ENCODE results near the gene SMTN.

GRCh38 chr22:31075961-31076360 is 5.2 kb upstream of the SMTN start:
- TF ChIP-seq CTCF (IDR thresholded peaks at IDR 0.05) (no peak), RAD21 (IDR thresholded peaks at IDR 0.05; ENCODE audit: low read length) (no peak), TEAD4 (IDR thresholded peaks at IDR 0.05; ENCODE audit: borderline replicate concordance, insufficient read depth) (no peak), SMC3 (IDR thresholded peaks at IDR 0.05; ENCODE audit: low read depth, low read length) (no peak), POLR2AphosphoS5 (IDR thresholded peaks at IDR 0.05; ENCODE audit: low read depth, low read length) (no peak), SIN3A (IDR thresholded peaks at IDR 0.05; ENCODE audit: borderline replicate concordance, low read depth, low read length) (no peak), EP300 (IDR thresholded peaks at IDR 0.05; ENCODE audit: borderline replicate concordance in 1 of 2, low read depth in 1 of 2, low read length in 1 of 2) (no peak), FOSL2 (IDR thresholded peaks at IDR 0.05; ENCODE audit: borderline replicate concordance, low read depth) (no peak), IRF3 (IDR thresholded peaks at IDR 0.05; ENCODE audit: low read depth, low read length) (no peak), RXRA (IDR thresholded peaks at IDR 0.05; ENCODE audit: borderline replicate concordance, low read depth) (no peak)

Measured in SK-N-SH (cell line).